Esophagus squamous epithelium (tissue), 4 donors: Measurements from ENCODE around the gene CDIP1.

ENCODE experiments used
- POLR2A ChIP-seq, 4 donors: fragments of 450-650 bp; IDR thresholded peaks; one replicate each; pipeline ENCODE4 v1.6.1; 2017; ENCODE audit warnings: antibody characterized with exemption in 4 of 4, mild to moderate bottlenecking in 4 of 4, moderate library complexity in 3 of 4
- TF ChIP-seq, protein P1 (sequence below), 6 experiments: fragments of 450-650 bp in 4 of 6; fragments of 200-600 bp in 2 of 6; sonication (generic) in 2 of 6; IDR thresholded peaks; one replicate each; pipeline ENCODE4 v1.5.1; 2016 to 2019; ENCODE audit warnings: antibody characterized with exemption in 6 of 6, mild to moderate bottlenecking in 4 of 6, moderate library complexity in 4 of 6

DNA sequence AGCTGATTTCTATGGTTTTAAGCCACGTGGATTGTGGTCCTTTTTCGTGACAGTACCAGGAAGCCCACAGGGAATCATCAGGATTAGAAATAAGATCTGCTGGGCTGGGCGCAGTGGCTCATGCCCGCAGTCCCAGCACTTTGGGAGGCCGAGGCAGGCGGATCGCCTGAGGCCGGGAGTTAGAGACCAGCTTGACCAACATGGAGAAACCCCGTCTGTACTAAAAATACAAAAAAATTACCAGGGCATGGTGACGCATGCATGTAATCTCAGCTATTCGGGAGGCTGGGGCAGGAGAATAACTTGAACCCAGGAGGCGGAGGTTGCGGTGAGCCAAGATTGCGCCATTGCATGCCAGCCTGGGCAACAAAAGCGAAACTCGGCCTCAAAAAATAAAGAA, 70.7 kb downstream of the CDIP1 start:
- TF ChIP-seq, protein P1, sequence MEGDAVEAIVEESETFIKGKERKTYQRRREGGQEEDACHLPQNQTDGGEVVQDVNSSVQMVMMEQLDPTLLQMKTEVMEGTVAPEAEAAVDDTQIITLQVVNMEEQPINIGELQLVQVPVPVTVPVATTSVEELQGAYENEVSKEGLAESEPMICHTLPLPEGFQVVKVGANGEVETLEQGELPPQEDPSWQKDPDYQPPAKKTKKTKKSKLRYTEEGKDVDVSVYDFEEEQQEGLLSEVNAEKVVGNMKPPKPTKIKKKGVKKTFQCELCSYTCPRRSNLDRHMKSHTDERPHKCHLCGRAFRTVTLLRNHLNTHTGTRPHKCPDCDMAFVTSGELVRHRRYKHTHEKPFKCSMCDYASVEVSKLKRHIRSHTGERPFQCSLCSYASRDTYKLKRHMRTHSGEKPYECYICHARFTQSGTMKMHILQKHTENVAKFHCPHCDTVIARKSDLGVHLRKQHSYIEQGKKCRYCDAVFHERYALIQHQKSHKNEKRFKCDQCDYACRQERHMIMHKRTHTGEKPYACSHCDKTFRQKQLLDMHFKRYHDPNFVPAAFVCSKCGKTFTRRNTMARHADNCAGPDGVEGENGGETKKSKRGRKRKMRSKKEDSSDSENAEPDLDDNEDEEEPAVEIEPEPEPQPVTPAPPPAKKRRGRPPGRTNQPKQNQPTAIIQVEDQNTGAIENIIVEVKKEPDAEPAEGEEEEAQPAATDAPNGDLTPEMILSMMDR (IDR thresholded peaks at IDR 0.05) = no peak
- no peak for TF ChIP-seq POLR2A (IDR thresholded peaks at IDR 0.05)
